ENCODE measurements around the gene KRTAP6-1.

DNA sequence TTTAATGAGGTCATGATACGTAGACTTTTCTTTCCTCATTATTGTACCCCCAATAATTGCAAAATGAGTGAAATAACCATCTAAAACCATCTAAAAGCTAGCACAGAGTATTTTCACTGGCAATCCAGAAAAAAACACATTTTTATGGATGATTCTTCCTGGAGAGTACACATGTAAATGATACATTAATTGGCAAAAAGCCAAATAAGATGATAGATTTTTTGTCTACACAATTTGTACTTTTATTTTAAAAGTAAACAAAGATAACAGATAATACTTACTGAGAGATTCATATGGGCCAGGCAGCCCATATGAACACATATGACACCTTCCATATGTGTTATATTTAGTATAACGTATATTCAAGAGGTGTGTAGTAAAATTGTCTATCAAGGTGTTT, 50.1 kb downstream of the KRTAP6-1 start:
- TF ChIP-seq TARDBP (IDR thresholded peaks at IDR 0.05; ENCODE audit: borderline replicate concordance) (no peak), NFIC (IDR thresholded peaks at IDR 0.05; ENCODE audit: low read depth, low read length) (no peak), TCF7 (IDR thresholded peaks at IDR 0.05; ENCODE audit: borderline replicate concordance) (no peak), CBX3 (IDR thresholded peaks at IDR 0.05; ENCODE audit: borderline replicate concordance, low read depth) (no peak), HDGF (IDR thresholded peaks at IDR 0.05) (no peak), HDAC2 (IDR thresholded peaks at IDR 0.05) (no peak), RB1 (IDR thresholded peaks at IDR 0.05; ENCODE audit: borderline replicate concordance) (no peak), PAX5 (IDR thresholded peaks at IDR 0.05; ENCODE audit: borderline replicate concordance, low read depth, low read length) (no peak), RFX5 (IDR thresholded peaks at IDR 0.05; ENCODE audit: low read depth, low read length) (no peak)
- TF ChIP-seq, protein P1, sequence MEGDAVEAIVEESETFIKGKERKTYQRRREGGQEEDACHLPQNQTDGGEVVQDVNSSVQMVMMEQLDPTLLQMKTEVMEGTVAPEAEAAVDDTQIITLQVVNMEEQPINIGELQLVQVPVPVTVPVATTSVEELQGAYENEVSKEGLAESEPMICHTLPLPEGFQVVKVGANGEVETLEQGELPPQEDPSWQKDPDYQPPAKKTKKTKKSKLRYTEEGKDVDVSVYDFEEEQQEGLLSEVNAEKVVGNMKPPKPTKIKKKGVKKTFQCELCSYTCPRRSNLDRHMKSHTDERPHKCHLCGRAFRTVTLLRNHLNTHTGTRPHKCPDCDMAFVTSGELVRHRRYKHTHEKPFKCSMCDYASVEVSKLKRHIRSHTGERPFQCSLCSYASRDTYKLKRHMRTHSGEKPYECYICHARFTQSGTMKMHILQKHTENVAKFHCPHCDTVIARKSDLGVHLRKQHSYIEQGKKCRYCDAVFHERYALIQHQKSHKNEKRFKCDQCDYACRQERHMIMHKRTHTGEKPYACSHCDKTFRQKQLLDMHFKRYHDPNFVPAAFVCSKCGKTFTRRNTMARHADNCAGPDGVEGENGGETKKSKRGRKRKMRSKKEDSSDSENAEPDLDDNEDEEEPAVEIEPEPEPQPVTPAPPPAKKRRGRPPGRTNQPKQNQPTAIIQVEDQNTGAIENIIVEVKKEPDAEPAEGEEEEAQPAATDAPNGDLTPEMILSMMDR (IDR thresholded peaks at IDR 0.05 in 2 of 3, conservative IDR thresholded peaks at IDR 0.05 in 1 of 3; ENCODE audit: control insufficient read depth in 2 of 3, extremely low read depth in 1 of 3, insufficient read depth in 1 of 3, low read depth in 3 of 3, low read length in 3 of 3): no peak
- TF ChIP-seq, protein P2, sequence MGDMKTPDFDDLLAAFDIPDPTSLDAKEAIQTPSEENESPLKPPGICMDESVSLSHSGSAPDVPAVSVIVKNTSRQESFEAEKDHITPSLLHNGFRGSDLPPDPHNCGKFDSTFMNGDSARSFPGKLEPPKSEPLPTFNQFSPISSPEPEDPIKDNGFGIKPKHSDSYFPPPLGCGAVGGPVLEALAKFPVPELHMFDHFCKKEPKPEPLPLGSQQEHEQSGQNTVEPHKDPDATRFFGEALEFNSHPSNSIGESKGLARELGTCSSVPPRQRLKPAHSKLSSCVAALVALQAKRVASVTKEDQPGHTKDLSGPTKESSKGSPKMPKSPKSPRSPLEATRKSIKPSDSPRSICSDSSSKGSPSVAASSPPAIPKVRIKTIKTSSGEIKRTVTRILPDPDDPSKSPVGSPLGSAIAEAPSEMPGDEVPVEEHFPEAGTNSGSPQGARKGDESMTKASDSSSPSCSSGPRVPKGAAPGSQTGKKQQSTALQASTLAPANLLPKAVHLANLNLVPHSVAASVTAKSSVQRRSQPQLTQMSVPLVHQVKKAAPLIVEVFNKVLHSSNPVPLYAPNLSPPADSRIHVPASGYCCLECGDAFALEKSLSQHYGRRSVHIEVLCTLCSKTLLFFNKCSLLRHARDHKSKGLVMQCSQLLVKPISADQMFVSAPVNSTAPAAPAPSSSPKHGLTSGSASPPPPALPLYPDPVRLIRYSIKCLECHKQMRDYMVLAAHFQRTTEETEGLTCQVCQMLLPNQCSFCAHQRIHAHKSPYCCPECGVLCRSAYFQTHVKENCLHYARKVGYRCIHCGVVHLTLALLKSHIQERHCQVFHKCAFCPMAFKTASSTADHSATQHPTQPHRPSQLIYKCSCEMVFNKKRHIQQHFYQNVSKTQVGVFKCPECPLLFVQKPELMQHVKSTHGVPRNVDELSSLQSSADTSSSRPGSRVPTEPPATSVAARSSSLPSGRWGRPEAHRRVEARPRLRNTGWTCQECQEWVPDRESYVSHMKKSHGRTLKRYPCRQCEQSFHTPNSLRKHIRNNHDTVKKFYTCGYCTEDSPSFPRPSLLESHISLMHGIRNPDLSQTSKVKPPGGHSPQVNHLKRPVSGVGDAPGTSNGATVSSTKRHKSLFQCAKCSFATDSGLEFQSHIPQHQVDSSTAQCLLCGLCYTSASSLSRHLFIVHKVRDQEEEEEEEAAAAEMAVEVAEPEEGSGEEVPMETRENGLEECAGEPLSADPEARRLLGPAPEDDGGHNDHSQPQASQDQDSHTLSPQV (IDR thresholded peaks at IDR 0.05): no peak

All from GM12878 (cell line).